PFSK-1 (cell line): ENCODE data around the gene LYPD6.

Experiments
- REST ChIP-seq, 2 experiments: IDR thresholded peaks; 2 replicates each; pipeline versions ENCODE4 v1.6.1 to v1.8.0; 2011 to 2012; ENCODE audit warnings: low read depth in 2 of 2, low read length in 2 of 2, control low read depth in 1 of 2, inconsistent platforms in 1 of 2, mild to moderate bottlenecking in 1 of 2, moderate library complexity in 1 of 2; ENCODE audit not compliant: insufficient read depth in 1 of 2
- SIN3A ChIP-seq: IDR thresholded peaks from 2 replicates; pipeline ENCODE4 v1.6.1; 2012; ENCODE audit warnings: mild to moderate bottlenecking, low read length, moderate library complexity, borderline replicate concordance; ENCODE audit not compliant: insufficient read depth

DNA sequence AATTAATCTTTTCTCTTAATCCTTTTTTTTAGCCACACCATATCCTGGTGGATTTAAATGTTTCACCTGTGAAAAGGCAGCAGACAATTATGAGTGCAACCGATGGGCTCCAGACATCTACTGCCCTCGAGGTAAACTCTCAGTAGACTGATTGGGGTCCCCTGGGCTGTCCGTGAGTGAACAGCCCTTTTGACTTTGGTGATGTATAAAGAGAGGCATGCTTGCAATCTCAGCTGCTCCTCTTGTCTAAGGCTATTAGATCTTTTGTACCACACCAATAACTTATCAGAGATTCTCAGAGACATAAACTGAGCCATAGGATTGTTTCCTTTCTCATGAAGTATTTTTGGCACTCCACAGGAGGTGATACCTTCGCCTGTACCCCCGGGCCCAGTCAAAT lies 118.6 kb downstream of the LYPD6 start:
- TF ChIP-seq SIN3A = no peak
- no peak for TF ChIP-seq REST (IDR thresholded peaks at IDR 0.05; ENCODE audit: insufficient read depth in 1 of 2, low read depth in 2 of 2, low read length in 2 of 2)
